22Rv1 (cell line): ENCODE results near the gene CCDC177.
A peak's percentile ranks its signal among the peaks of the same experiment; 100 is the strongest.

Experiments
- H3K27ac ChIP-seq: fragments of 450-650 bp; 2 replicates; pipeline ENCODE4 v1.5.1; 2017
- ZFX ChIP-seq: fragments of 450-650 bp; IDR thresholded peaks from 2 replicates; pipeline ENCODE4 v1.6.1; 2017; ENCODE audit warnings: antibody characterized with exemption, borderline replicate concordance
- TF ChIP-seq, protein P1 (sequence below): fragments of 450-650 bp; IDR thresholded peaks from 2 replicates; pipeline ENCODE4 v1.5.1; 2017; ENCODE audit warnings: mild to moderate bottlenecking

CCDC177 gene

GRCh38 chr14:69615496-69616407, 41.1 kb upstream of the CCDC177 start:
- no peak for TF ChIP-seq ZFX
- TF ChIP-seq, protein P1, sequence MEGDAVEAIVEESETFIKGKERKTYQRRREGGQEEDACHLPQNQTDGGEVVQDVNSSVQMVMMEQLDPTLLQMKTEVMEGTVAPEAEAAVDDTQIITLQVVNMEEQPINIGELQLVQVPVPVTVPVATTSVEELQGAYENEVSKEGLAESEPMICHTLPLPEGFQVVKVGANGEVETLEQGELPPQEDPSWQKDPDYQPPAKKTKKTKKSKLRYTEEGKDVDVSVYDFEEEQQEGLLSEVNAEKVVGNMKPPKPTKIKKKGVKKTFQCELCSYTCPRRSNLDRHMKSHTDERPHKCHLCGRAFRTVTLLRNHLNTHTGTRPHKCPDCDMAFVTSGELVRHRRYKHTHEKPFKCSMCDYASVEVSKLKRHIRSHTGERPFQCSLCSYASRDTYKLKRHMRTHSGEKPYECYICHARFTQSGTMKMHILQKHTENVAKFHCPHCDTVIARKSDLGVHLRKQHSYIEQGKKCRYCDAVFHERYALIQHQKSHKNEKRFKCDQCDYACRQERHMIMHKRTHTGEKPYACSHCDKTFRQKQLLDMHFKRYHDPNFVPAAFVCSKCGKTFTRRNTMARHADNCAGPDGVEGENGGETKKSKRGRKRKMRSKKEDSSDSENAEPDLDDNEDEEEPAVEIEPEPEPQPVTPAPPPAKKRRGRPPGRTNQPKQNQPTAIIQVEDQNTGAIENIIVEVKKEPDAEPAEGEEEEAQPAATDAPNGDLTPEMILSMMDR: no peak
- no peak overlapping the region for H3K27ac ChIP-seq

- TF ChIP-seq, protein P1: no peak
- TF ChIP-seq ZFX: no peak
- H3K27ac ChIP-seq: no peak overlapping the region
These were observed 40.4 kb upstream of the CCDC177 start for GRCh38 chr14:69615121-69615495.

GRCh38 chr14:69614592-69614991, 39.9 kb upstream of the CCDC177 start:
- H3K27ac ChIP-seq: no peak overlapping the region
- TF ChIP-seq, protein P1: no peak
- no peak for TF ChIP-seq ZFX

- TF ChIP-seq, protein P1: no peak
- TF ChIP-seq ZFX: no peak
- no peak overlapping the region for H3K27ac ChIP-seq
These were observed 38.8 kb upstream of the CCDC177 start for GRCh38 chr14:69613312-69614073.

DNA sequence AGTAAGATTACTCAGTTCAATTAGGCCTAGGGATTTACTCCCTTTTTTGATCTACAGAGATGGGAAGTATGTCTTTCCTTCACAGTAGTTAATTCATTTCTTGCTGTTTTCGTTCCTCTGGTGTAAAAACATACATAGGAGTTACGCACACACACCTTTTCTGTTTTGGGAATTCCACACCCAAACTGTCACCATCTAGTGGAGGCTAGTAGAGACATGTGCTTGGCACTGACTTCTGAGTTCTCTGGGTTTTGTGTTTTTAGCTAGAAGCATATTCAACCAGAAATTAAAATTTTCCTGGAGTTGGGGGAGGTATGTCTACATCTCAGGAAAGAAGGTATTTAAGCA, 38.1 kb upstream of the CCDC177 start:
- TF ChIP-seq, protein P1: peak; percentile 49
- no peak for TF ChIP-seq ZFX
- no peak overlapping the region for H3K27ac ChIP-seq

GRCh38 chr14:69612014-69612782, 37.5 kb upstream of the CCDC177 start:
- peak overlapping the region; percentile 69 for H3K27ac ChIP-seq
- TF ChIP-seq ZFX: no peak
- TF ChIP-seq, protein P1: no peak
